ENCODE measurements around the gene GNAI2.

The GNAI2 gene

DNA sequence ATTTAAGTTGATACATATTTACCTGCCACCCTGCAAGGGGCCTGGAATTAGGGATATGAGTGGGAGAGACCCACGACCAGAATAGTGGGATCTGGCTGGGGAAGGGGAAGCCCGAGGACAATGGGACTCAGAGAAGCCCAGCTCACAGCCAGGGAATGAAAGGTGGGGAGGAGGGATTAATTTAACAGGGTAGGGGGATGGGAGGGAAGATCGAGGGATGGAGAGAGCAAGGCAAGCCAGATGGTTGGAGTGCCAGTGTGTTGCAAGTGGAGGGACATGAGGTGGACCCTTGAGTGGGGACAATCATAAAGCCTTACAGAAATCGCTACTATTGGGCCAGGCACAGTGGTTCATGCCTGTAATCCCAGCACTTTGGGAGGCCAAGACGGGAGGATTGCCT lies 4.4 kb upstream of the GNAI2 start:
- no peak for DNase-seq (ENCODE audit: extremely low spot score)
- TF ChIP-seq BHLHE40 (IDR thresholded peaks at IDR 0.05; ENCODE audit: borderline replicate concordance): no peak
- no peak for TF ChIP-seq SUZ12 (IDR thresholded peaks at IDR 0.05)
- TF ChIP-seq NFRKB (IDR thresholded peaks at IDR 0.05): no peak
- TF ChIP-seq FOXK2 (IDR thresholded peaks at IDR 0.05): no peak
- no peak for TF ChIP-seq ELF4 (IDR thresholded peaks at IDR 0.05)
- TF ChIP-seq FOXA1 (IDR thresholded peaks at IDR 0.05): no peak
- TF ChIP-seq, protein P1, sequence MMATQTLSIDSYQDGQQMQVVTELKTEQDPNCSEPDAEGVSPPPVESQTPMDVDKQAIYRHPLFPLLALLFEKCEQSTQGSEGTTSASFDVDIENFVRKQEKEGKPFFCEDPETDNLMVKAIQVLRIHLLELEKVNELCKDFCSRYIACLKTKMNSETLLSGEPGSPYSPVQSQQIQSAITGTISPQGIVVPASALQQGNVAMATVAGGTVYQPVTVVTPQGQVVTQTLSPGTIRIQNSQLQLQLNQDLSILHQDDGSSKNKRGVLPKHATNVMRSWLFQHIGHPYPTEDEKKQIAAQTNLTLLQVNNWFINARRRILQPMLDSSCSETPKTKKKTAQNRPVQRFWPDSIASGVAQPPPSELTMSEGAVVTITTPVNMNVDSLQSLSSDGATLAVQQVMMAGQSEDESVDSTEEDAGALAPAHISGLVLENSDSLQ (IDR thresholded peaks at IDR 0.05): no peak
- no peak for TF ChIP-seq CTBP1 (IDR thresholded peaks at IDR 0.05; ENCODE audit: borderline replicate concordance)
- no peak for TF ChIP-seq TARDBP (IDR thresholded peaks at IDR 0.05)
- no peak for TF ChIP-seq ARNT (IDR thresholded peaks at IDR 0.05)
- ChIA-PET CTCF (interaction anchor here (0.7 kb wide), 1 partner anchor 15 kb away, joined by 3 read pairs; no protein-coding TSS in a partner anchor), POLR2A (interaction anchor here (1.2 to 1.5 kb wide), 2 partner anchors 15 to 36 kb away, joined by 3 to 6 read pairs; no protein-coding TSS in a partner anchor)

DNA sequence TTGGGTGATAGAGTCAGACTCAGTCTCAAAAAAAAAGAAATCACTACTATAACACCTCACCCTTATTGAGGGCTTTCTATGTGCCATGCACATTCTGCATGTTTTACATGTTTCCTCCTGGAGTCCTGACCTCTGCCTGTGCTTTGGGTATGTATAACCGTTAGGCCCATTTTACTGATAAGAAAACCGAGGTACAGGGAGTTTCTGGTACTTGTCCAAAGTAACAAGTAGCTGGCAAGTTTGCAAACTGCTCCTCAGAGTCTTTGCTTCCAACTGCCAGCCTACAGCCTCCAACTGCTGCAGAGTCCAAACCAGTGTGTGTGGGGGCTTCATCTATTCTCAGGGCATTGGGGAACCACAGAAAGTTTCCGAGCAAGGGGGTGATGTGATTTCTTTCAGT lies 3.7 kb upstream of the GNAI2 start:
- DNase-seq (ENCODE audit: extremely low spot score): no peak
- ChIA-PET POLR2A (interaction anchor here (1.2 kb wide), 1 partner anchor 14 kb away, joined by 3 read pairs; no protein-coding TSS in a partner anchor), CTCF (interaction anchor here (1.1 kb wide), 1 partner anchor 18 kb away, joined by 4 read pairs; no protein-coding TSS in a partner anchor)
- no peak for TF ChIP-seq CTBP1 (IDR thresholded peaks at IDR 0.05; ENCODE audit: borderline replicate concordance)
- TF ChIP-seq L3MBTL2 (conservative IDR thresholded peaks at IDR 0.05): no peak
- TF ChIP-seq FOXA1 (IDR thresholded peaks at IDR 0.05): no peak
- no peak for TF ChIP-seq SP1 (IDR thresholded peaks at IDR 0.05)
- TF ChIP-seq ELF4 (IDR thresholded peaks at IDR 0.05): no peak
- no peak for TF ChIP-seq HDGF (IDR thresholded peaks at IDR 0.05; ENCODE audit: borderline replicate concordance)
- TF ChIP-seq TARDBP (IDR thresholded peaks at IDR 0.05): no peak
- no peak for TF ChIP-seq FOXK2 (IDR thresholded peaks at IDR 0.05)
- TF ChIP-seq ARNT (IDR thresholded peaks at IDR 0.05): no peak
- no peak for TF ChIP-seq BHLHE40 (IDR thresholded peaks at IDR 0.05; ENCODE audit: borderline replicate concordance)
- no peak for TF ChIP-seq LEF1 (IDR thresholded peaks at IDR 0.05; ENCODE audit: borderline replicate concordance)
- TF ChIP-seq NFRKB (IDR thresholded peaks at IDR 0.05): no peak
- no peak for TF ChIP-seq FOXM1 (IDR thresholded peaks at IDR 0.05; ENCODE audit: borderline replicate concordance)
- no peak for TF ChIP-seq ZNF384 (IDR thresholded peaks at IDR 0.05)
- no peak for TF ChIP-seq SUZ12 (IDR thresholded peaks at IDR 0.05)
- TF ChIP-seq, protein P1 (IDR thresholded peaks at IDR 0.05): no peak

DNA sequence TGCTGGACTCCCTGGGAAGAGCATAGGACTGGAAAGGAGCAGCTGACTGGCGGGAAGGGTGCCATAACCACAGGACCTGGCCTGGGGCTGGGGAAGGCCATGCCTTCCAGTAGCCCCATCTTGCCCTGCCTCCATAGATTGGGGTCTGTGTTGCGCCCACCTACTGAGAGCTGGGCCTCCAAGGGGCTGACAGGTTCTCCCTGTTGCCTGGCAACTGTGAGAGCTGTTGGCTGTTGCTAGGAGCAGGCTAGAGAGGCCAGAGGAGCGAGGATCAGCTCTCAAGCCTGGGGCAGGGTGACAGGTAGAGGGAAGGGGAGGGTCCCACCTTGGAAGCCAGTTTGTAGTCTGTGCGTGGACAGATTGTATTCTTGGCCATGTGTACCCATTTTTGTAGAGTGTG lies 2.8 kb upstream of the GNAI2 start:
- POLR2A ChIA-PET: interaction anchor here (0.8 to 1.2 kb wide), 2 partner anchors 13 to 22 kb away, joined by 3 to 4 read pairs; no protein-coding TSS in a partner anchor
- DNase-seq (ENCODE audit: extremely low spot score): no peak
- CTCF ChIA-PET: interaction anchor here (0.6 to 1.1 kb wide), 5 partner anchors 13 to 295 kb away, joined by 3 to 7 read pairs (median 4); no protein-coding TSS in a partner anchor

DNA sequence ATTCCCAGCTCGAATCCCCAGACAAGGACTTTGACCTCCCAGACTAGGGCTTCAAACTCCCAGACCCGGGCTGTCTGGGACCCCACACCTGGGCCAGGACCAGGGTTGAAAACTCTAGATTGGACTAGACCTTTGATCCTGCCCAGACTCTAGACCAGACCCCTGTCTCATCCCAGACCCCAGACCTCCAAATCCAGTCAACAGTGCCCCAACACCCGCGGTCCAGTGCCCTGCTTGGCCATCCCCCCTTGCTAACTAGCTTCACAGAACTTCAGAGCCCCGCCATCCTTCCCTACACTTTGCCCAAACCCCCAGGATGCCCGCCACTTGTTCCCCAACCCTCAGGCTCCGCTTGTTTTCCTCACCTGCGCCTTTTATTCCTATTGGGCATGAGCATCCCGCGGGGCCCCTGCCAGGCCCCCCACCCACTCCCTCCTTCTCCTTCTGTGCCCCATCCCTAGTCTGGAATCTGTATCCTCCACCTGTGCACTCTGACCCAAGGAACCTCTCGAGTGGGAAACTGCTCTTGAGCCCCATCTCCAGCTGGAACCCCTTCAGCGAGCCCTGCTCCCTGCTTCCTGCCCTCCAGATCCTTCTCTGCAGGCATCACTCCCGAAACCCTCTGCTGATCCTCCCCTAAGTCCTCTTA lies 604 bp downstream of the GNAI2 start:
- TF ChIP-seq NFRKB (IDR thresholded peaks at IDR 0.05): no peak
- no peak for TF ChIP-seq TARDBP (IDR thresholded peaks at IDR 0.05)
- TF ChIP-seq, protein P1 (IDR thresholded peaks at IDR 0.05): no peak
- no peak for TF ChIP-seq FOXM1 (IDR thresholded peaks at IDR 0.05; ENCODE audit: borderline replicate concordance)
- no peak for TF ChIP-seq SUZ12 (IDR thresholded peaks at IDR 0.05)
- TF ChIP-seq FOXA1 (IDR thresholded peaks at IDR 0.05): no peak
- TF ChIP-seq L3MBTL2 (conservative IDR thresholded peaks at IDR 0.05): no peak
- TF ChIP-seq ZNF384 (IDR thresholded peaks at IDR 0.05): no peak
- TF ChIP-seq HDGF (IDR thresholded peaks at IDR 0.05; ENCODE audit: borderline replicate concordance): no peak
- TF ChIP-seq CTBP1 (IDR thresholded peaks at IDR 0.05; ENCODE audit: borderline replicate concordance): no peak
- no peak for TF ChIP-seq LEF1 (IDR thresholded peaks at IDR 0.05; ENCODE audit: borderline replicate concordance)
- TF ChIP-seq ELF4 (IDR thresholded peaks at IDR 0.05): no peak
- TF ChIP-seq FOXK2 (IDR thresholded peaks at IDR 0.05): no peak
- no peak for TF ChIP-seq BHLHE40 (IDR thresholded peaks at IDR 0.05; ENCODE audit: borderline replicate concordance)
- no peak for TF ChIP-seq ARNT (IDR thresholded peaks at IDR 0.05)
- TF ChIP-seq SP1 (IDR thresholded peaks at IDR 0.05): no peak
- ChIA-PET POLR2A (interaction anchor here (0.9 to 2.7 kb wide), 3 partner anchors 10 to 33 kb away, joined by 3 to 13 read pairs (median 9); no protein-coding TSS in a partner anchor), CTCF (interaction anchor here (1.6 kb wide), 1 partner anchor 10 kb away, joined by 16 read pairs; no protein-coding TSS in a partner anchor)
- no peak for DNase-seq (ENCODE audit: extremely low spot score)

More for the DNA sequence above, 2.8 kb upstream of the GNAI2 start:
- TF ChIP-seq, protein P1 (IDR thresholded peaks at IDR 0.05): no peak
- TF ChIP-seq FOXK2 (IDR thresholded peaks at IDR 0.05): no peak
- TF ChIP-seq ARNT (IDR thresholded peaks at IDR 0.05): no peak
- no peak for TF ChIP-seq LEF1 (IDR thresholded peaks at IDR 0.05; ENCODE audit: borderline replicate concordance)
- no peak for TF ChIP-seq TARDBP (IDR thresholded peaks at IDR 0.05)
- TF ChIP-seq ELF4 (IDR thresholded peaks at IDR 0.05): no peak
- TF ChIP-seq BHLHE40 (IDR thresholded peaks at IDR 0.05; ENCODE audit: borderline replicate concordance): no peak
- TF ChIP-seq SP1 (IDR thresholded peaks at IDR 0.05): no peak
- TF ChIP-seq ZNF384 (IDR thresholded peaks at IDR 0.05): no peak
- TF ChIP-seq FOXA1 (IDR thresholded peaks at IDR 0.05): no peak
- no peak for TF ChIP-seq FOXM1 (IDR thresholded peaks at IDR 0.05; ENCODE audit: borderline replicate concordance)
- no peak for TF ChIP-seq L3MBTL2 (conservative IDR thresholded peaks at IDR 0.05)
- TF ChIP-seq HDGF (IDR thresholded peaks at IDR 0.05; ENCODE audit: borderline replicate concordance): no peak
- TF ChIP-seq CTBP1 (IDR thresholded peaks at IDR 0.05; ENCODE audit: borderline replicate concordance): no peak
- TF ChIP-seq SUZ12 (IDR thresholded peaks at IDR 0.05): no peak
- no peak for TF ChIP-seq NFRKB (IDR thresholded peaks at IDR 0.05)
